GM12878 (cell line): ENCODE measurements around the gene GNB5. TPM values are rescaled to one million over a fixed set of nuclear protein-coding genes. Genes with fewer than 3 reads are reported as not detected.

Experiments used
- ATAC-seq: fragments of 200-7000 bp; cut with Tn5 transposase; 3 replicates; pipeline ENCODE4 v1.9.1; 2020; ENCODE audit warnings: mild to moderate bottlenecking, moderate library complexity
- BruUV-seq: library from RNA; stranded (reverse); fragments of 400-500 nt; replicated peaks from 2 replicates; lab custom pipeline; 2021; lab: Mats Ljungman, UMichigan
- CTCF ChIA-PET: fragments of 300-600 bp; sonication (Branson Sonifier 250); formaldehyde crosslinking; extraction: SDS; loops from one replicate; lab custom pipeline; 2021; ENCODE audit warnings: inconsistent platforms; lab: Yijun Ruan, JAX
- POLR2A ChIA-PET: fragments of 350-600 bp; formaldehyde crosslinking; extraction: SDS; loops from one replicate; lab custom pipeline; 2021; ENCODE audit warnings: inconsistent platforms; lab: Charles Lee
- RAD21 ChIA-PET: fragments of 300-600 bp; sonication (Branson Sonifier 250); formaldehyde crosslinking; loops from one replicate; lab custom pipeline; 2023; ENCODE audit warnings: antibody characterized with exemption; ENCODE audit not compliant: unreplicated experiment; lab: Charles Lee
- SMC1A ChIA-PET: fragments of 300-600 bp; sonication (Branson Sonifier 250); formaldehyde crosslinking; loops from one replicate; lab custom pipeline; 2023; ENCODE audit not compliant: unreplicated experiment, uncharacterized antibody; lab: Charles Lee
- DNase-seq: peaks from one replicate; pipeline ENCODE4 v3.0.0-alpha.2; 2011; ENCODE audit warnings: low read depth, low spot score
- FAIRE-seq: peaks from 3 replicates; lab custom pipeline; 2011; peaks lifted over from hg19 to GRCh38; lab: Jason Lieb, UNC
- H2AFZ ChIP-seq: 2 replicates; pipeline ENCODE4 v1.6.0; 2011; ENCODE audit warnings: low read depth, low read length, control low read depth; ENCODE audit not compliant: control insufficient read depth
- H3K27ac ChIP-seq: 2 replicates; pipeline ENCODE4 v1.5.1; 2011; ENCODE audit warnings: control low read depth; ENCODE audit not compliant: control insufficient read depth, insufficient read depth
- H3K27me3 ChIP-seq, 2 experiments: replicated peaks in 1 of 2; 2 replicates each; pipeline versions ENCODE4 v1.6.0 to v1.6.1; 2011; ENCODE audit warnings: low read length in 1 of 2; ENCODE audit not compliant: control insufficient read depth in 2 of 2, insufficient read depth in 2 of 2
- H3K36me3 ChIP-seq, 2 experiments: 2 replicates each; pipeline ENCODE4 v1.5.1; 2011; ENCODE audit warnings: low read length in 1 of 2; ENCODE audit not compliant: control insufficient read depth in 2 of 2, insufficient read depth in 2 of 2
- H3K4me1 ChIP-seq: 2 replicates; pipeline ENCODE4 v1.6.1; 2011; ENCODE audit warnings: mild to moderate bottlenecking, low read length, moderate library complexity, mixed read lengths; ENCODE audit not compliant: control insufficient read depth, insufficient read depth
- H3K4me2 ChIP-seq: 2 replicates; pipeline ENCODE4 v1.6.0; 2011; ENCODE audit warnings: control low read depth; ENCODE audit not compliant: control insufficient read depth, insufficient read depth
- H3K4me3 ChIP-seq: fragments of 200-600 bp; sonication (generic); 2 replicates; pipeline ENCODE4 v1.5.1; 2016
- H3K79me2 ChIP-seq: 2 replicates; pipeline ENCODE4 v1.6.0; 2011; ENCODE audit warnings: low read length; ENCODE audit not compliant: control insufficient read depth, insufficient read depth
- H3K9ac ChIP-seq: 2 replicates; pipeline ENCODE4 v1.8.0; 2011; ENCODE audit warnings: low read length, control low read depth, mixed read lengths; ENCODE audit not compliant: control insufficient read depth, insufficient read depth
- H3K9me3 ChIP-seq: replicated peaks from 3 replicates; pipeline ENCODE4 v1.5.1; 2011; ENCODE audit warnings: mild to moderate bottlenecking, low read length; ENCODE audit not compliant: control insufficient read depth, insufficient read depth
- H4K20me1 ChIP-seq: 2 replicates; pipeline ENCODE4 v1.6.0; 2011; ENCODE audit not compliant: control insufficient read depth, insufficient read depth
- CBFB ChIP-seq: IDR thresholded peaks from 2 replicates; pipeline ENCODE4 v1.6.1; 2016; ENCODE audit warnings: antibody characterized with exemption, low read depth
- CREB1 ChIP-seq: IDR thresholded peaks from 2 replicates; pipeline ENCODE4 v1.6.1; 2012; ENCODE audit warnings: low read depth, mild to moderate bottlenecking, inconsistent platforms
- IRF5 ChIP-seq: fragments of 450-650 bp; IDR thresholded peaks from 2 replicates; pipeline ENCODE4 v1.6.1; 2017; ENCODE audit warnings: borderline replicate concordance
- NR2F1 ChIP-seq: fragments of 450-650 bp; conservative IDR thresholded peaks from 2 replicates; pipeline ENCODE4 v1.6.1; 2017; ENCODE audit warnings: mild to moderate bottlenecking
- PAX8 ChIP-seq: fragments of 450-650 bp; IDR thresholded peaks from 2 replicates; pipeline ENCODE4 v1.6.1; 2017; ENCODE audit warnings: mild to moderate bottlenecking, moderate library complexity
- PML ChIP-seq: IDR thresholded peaks from 2 replicates; pipeline ENCODE4 v1.6.1; 2012; ENCODE audit warnings: low read length, inconsistent platforms
- PRDM15 ChIP-seq: fragments of 450-650 bp; formaldehyde crosslinking; IDR thresholded peaks from 2 replicates; pipeline ENCODE4 v1.4.0; 2020; ENCODE audit warnings: mild to moderate bottlenecking, moderate library complexity
- TCF3 ChIP-seq: IDR thresholded peaks from 2 replicates; pipeline ENCODE4 v1.6.1; 2012; ENCODE audit warnings: low read depth, mild to moderate bottlenecking, low read length, borderline replicate concordance; ENCODE audit not compliant: insufficient read depth
- ZNF622 ChIP-seq: fragments of 450-650 bp; IDR thresholded peaks from 2 replicates; pipeline ENCODE4 v1.6.1; 2017; ENCODE audit warnings: mild to moderate bottlenecking, inconsistent platforms
- WGBS: methylation state at CpG from one replicate; pipeline ENCODE4 v1.1.6; 2016; ENCODE audit warnings: low lambda C conversion rate; ENCODE audit not compliant: insufficient replicate concordance, insufficient coverage; ENCODE audit errors: missing lambda C conversion rate; 5-methylcytosine and 5-hydroxymethylcytosine counted together
- in situ Hi-C: fragments of 300-500 bp; cut with MboI; formaldehyde crosslinking; loops from 9 replicates; pipeline ENCODE4 v1.14.3; 2018; ENCODE audit warnings: mixed read lengths
- intact Hi-C: fragments of 100-400 bp; cut with micrococcal nuclease; formaldehyde crosslinking; loops from one replicate; pipeline ENCODE4 v1.14.2; 2022; ENCODE audit not compliant: unreplicated experiment
- polyA plus RNA-seq, 11 experiments: library from polyadenylated mRNA; depleted of rRNA in 4 of 11; unstranded in 6 of 11; stranded (reverse) in 5 of 11; fragments of >200 nt; fragmentation: Nextera tagmentation in 4 of 11; fragmentation: Illumina TruSeq in 1 of 11; extraction: Ambion mirVana in 4 of 11; extraction: Trizol in 1 of 11; gene quantifications; 1 replicate in 1 of 11; 2 replicates in 10 of 11; pipeline versions ENCODE4 v1.2.1 to v1.2.3, GENCODE V29; 2011 to 2016; ENCODE audit warnings: inconsistent platforms in 2 of 11, missing spikeins in 2 of 11, low read depth in 1 of 11
- total RNA-seq, 4 experiments: library from RNA; depleted of rRNA in 3 of 4; stranded (reverse); fragments of >200 nt in 3 of 4; fragmentation: Illumina TruSeq in 1 of 4; extraction: Trizol in 1 of 4; gene quantifications; 2 replicates each; pipeline versions ENCODE4 v1.2.1 to v1.2.3, GENCODE V29; 2013 to 2021
- TF ChIP-seq, protein P1 (sequence below), 3 experiments: IDR thresholded peaks in 2 of 3; conservative IDR thresholded peaks in 1 of 3; 2 replicates each; pipeline ENCODE4 v1.5.1; 2011; ENCODE audit warnings: low read depth in 3 of 3, low read length in 3 of 3, mild to moderate bottlenecking in 3 of 3, control low read depth in 2 of 3, moderate library complexity in 2 of 3, inconsistent platforms in 1 of 3, mixed read lengths in 1 of 3; ENCODE audit not compliant: control insufficient read depth in 2 of 3, insufficient read depth in 1 of 3; ENCODE audit errors: extremely low read depth in 1 of 3
- TF ChIP-seq, protein P2 (sequence below): fragments of 150-350 bp; IDR thresholded peaks from 2 replicates; pipeline ENCODE4 v1.6.1; 2014; ENCODE audit warnings: mild to moderate bottlenecking, low read depth, low read length

The GNB5 gene
- total and polyA plus RNA-seq, 10 of the 15 experiments (the other 5 are each of a cell fraction or from before 2014, with no cell fraction given), result 2.4 to 25.9 (median 15.2) TPM

GRCh38 chr15:52178765-52179164 lies 12.4 kb downstream of the GNB5 start:
- peaks cover 12% of the 10 kb centered on the region for H3K4me1 ChIP-seq
- intact Hi-C loops, result no loop called here
- BruUV-seq, result TSS peak; percentile 62

More at GRCh38 chr15:52178765-52179164, 12.4 kb downstream of the GNB5 start:
- FAIRE-seq, result no peak
- H3K9me3 ChIP-seq, result no peaks in the 10 kb centered on the region
- H3K4me2 ChIP-seq, result peak overlapping the region; percentile 69
- H4K20me1 ChIP-seq, result no peaks in the 10 kb centered on the region
- no peaks in the 10 kb centered on the region; the same call in none of the 2 replicates for H3K79me2 ChIP-seq
- TF ChIP-seq PRDM15 (CRISPR knock-in tag), result no peak
- TF ChIP-seq ZNF622, result no peak
- no peak for TF ChIP-seq PML
- no peak for TF ChIP-seq IRF5
- TF ChIP-seq, protein P1, sequence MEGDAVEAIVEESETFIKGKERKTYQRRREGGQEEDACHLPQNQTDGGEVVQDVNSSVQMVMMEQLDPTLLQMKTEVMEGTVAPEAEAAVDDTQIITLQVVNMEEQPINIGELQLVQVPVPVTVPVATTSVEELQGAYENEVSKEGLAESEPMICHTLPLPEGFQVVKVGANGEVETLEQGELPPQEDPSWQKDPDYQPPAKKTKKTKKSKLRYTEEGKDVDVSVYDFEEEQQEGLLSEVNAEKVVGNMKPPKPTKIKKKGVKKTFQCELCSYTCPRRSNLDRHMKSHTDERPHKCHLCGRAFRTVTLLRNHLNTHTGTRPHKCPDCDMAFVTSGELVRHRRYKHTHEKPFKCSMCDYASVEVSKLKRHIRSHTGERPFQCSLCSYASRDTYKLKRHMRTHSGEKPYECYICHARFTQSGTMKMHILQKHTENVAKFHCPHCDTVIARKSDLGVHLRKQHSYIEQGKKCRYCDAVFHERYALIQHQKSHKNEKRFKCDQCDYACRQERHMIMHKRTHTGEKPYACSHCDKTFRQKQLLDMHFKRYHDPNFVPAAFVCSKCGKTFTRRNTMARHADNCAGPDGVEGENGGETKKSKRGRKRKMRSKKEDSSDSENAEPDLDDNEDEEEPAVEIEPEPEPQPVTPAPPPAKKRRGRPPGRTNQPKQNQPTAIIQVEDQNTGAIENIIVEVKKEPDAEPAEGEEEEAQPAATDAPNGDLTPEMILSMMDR (IDR thresholded peaks at IDR 0.05 in 2 of 3, conservative IDR thresholded peaks at IDR 0.05 in 1 of 3; ENCODE audit: control insufficient read depth in 2 of 3, extremely low read depth in 1 of 3, insufficient read depth in 1 of 3, low read depth in 3 of 3, low read length in 3 of 3), result no peak
- TF ChIP-seq CREB1, result no peak
- TF ChIP-seq CBFB, result no peak
- TF ChIP-seq, protein P2, sequence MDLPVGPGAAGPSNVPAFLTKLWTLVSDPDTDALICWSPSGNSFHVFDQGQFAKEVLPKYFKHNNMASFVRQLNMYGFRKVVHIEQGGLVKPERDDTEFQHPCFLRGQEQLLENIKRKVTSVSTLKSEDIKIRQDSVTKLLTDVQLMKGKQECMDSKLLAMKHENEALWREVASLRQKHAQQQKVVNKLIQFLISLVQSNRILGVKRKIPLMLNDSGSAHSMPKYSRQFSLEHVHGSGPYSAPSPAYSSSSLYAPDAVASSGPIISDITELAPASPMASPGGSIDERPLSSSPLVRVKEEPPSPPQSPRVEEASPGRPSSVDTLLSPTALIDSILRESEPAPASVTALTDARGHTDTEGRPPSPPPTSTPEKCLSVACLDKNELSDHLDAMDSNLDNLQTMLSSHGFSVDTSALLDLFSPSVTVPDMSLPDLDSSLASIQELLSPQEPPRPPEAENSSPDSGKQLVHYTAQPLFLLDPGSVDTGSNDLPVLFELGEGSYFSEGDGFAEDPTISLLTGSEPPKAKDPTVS, result no peak
- TF ChIP-seq TCF3, result no peak
- TF ChIP-seq NR2F1, result no peak
- no peak for TF ChIP-seq PAX8
- WGBS, result 14% methylated on average over 10 of the region's 10 CpGs
- H3K27me3 ChIP-seq, result no peaks in the 10 kb centered on the region
- DNase-seq, result no peak
- H3K36me3 ChIP-seq, result no peaks in the 10 kb centered on the region
- peak overlapping the region; percentile 92 for H3K4me3 ChIP-seq
- ChIA-PET RAD21 (interaction anchor here (0.6 to 1.8 kb wide), 8 partner anchors 30 to 264 kb away, joined by 3 to 9 read pairs (median 4); no protein-coding TSS in a partner anchor), SMC1A (interaction anchor here (0.7 to 3.5 kb wide), 13 partner anchors 15 to 290 kb away, joined by 3 to 22 read pairs (median 4); partner anchors contain the start of gene LEO1), CTCF (interaction anchor here (0.6 to 3.6 kb wide), 14 partner anchors 9 to 290 kb away, joined by 3 to 31 read pairs (median 4); no protein-coding TSS in a partner anchor), POLR2A (interaction anchor here (0.6 to 1.3 kb wide), 4 partner anchors 12 to 172 kb away, joined by 3 read pairs; no protein-coding TSS in a partner anchor)
- H3K9ac ChIP-seq, result peak overlapping the region; percentile 73
- peak overlapping the region; percentile 58; the same call in 1 of the 2 replicates for H3K27ac ChIP-seq
- no peak for ATAC-seq
- H2AFZ ChIP-seq, result peak overlapping the region; percentile 97
- in situ Hi-C loops, result no loop called here
